Measurements from ENCODE around the gene C8B. TPM values are rescaled to one million over a fixed set of nuclear protein-coding genes. Genes with fewer than 3 reads are reported as not detected.

C8B gene
- total RNA-seq, 6 donors from 2014 or later, result 0.26 to 9.6 (median 0.98) TPM; not detected in 1

- Histone ChIP-seq H3K9me3 (no peaks in the 10 kb centered on the region), H3K36me3 (no peaks in the 10 kb centered on the region), H3K4me1 (no peaks in the 10 kb centered on the region), H3K27me3 (no peaks in the 10 kb centered on the region), H3K27ac (no peak overlapping the region), H3K4me3 (no peak overlapping the region)
- 69 to 73% methylated on average over 4 of the region's 4 CpGs for WGBS, 2 donors
- ATAC-seq (ENCODE audit: low FRiP score in 2 of 2), result no peak
- TF ChIP-seq EP300 (IDR thresholded peaks at IDR 0.05), result no peak
- TF ChIP-seq CTCF (IDR thresholded peaks at IDR 0.05), result no peak
- TF ChIP-seq POLR2A (IDR thresholded peaks at IDR 0.05), result no peak
- no peak for TF ChIP-seq POLR2AphosphoS5 (IDR thresholded peaks at IDR 0.05)
- no peak for DNase-seq
These were observed 2.1 kb downstream of the C8B start for GRCh38 chr1:56963667-56964066.

GRCh38 chr1:56961426-56961825, 4.4 kb downstream of the C8B start:
- ATAC-seq (ENCODE audit: low FRiP score in 2 of 2) (no peak), DNase-seq (no peak)
- no peak overlapping the region for H3K4me3 ChIP-seq
- 77 to 79% methylated on average over 10 of the region's 10 CpGs for WGBS, 2 donors
- TF ChIP-seq CTCF (IDR thresholded peaks at IDR 0.05) (no peak), EP300 (IDR thresholded peaks at IDR 0.05) (no peak), POLR2A (IDR thresholded peaks at IDR 0.05) (no peak), POLR2AphosphoS5 (IDR thresholded peaks at IDR 0.05) (no peak)
- H3K27ac ChIP-seq, result no peak overlapping the region
- no peaks in the 10 kb centered on the region for H3K4me1 ChIP-seq
- H3K9me3 ChIP-seq, result no peaks in the 10 kb centered on the region
- H3K36me3 ChIP-seq, result no peaks in the 10 kb centered on the region
- H3K27me3 ChIP-seq, result no peaks in the 10 kb centered on the region

GRCh38 chr1:56958526-56958925, 7.3 kb downstream of the C8B start:
- no peaks in the 10 kb centered on the region for H3K36me3 ChIP-seq
- no peaks in the 10 kb centered on the region for H3K9me3 ChIP-seq
- H3K27ac ChIP-seq, result no peak overlapping the region
- no peak for DNase-seq
- H3K27me3 ChIP-seq, result no peaks in the 10 kb centered on the region
- TF ChIP-seq POLR2A (IDR thresholded peaks at IDR 0.05) (no peak), CTCF (IDR thresholded peaks at IDR 0.05) (no peak), POLR2AphosphoS5 (IDR thresholded peaks at IDR 0.05) (no peak), EP300 (IDR thresholded peaks at IDR 0.05) (no peak)
- ATAC-seq (ENCODE audit: low FRiP score in 2 of 2), result peak in 1 of 2 donors; percentile 42
- 57 to 62% methylated on average over 2 of the region's 2 CpGs for WGBS, 2 donors
- no peaks in the 10 kb centered on the region for H3K4me1 ChIP-seq
- H3K4me3 ChIP-seq, result no peak overlapping the region

- H3K4me3 ChIP-seq, result no peak overlapping the region
- no peak overlapping the region for H3K27ac ChIP-seq
- H3K27me3 ChIP-seq, result no peaks in the 10 kb centered on the region
- TF ChIP-seq CTCF (IDR thresholded peaks at IDR 0.05) (no peak), POLR2AphosphoS5 (IDR thresholded peaks at IDR 0.05) (no peak), POLR2A (IDR thresholded peaks at IDR 0.05) (no peak), EP300 (IDR thresholded peaks at IDR 0.05) (no peak)
- no peak for DNase-seq
- H3K4me1 ChIP-seq, result no peaks in the 10 kb centered on the region
- WGBS, 2 donors, result 50 to 53% methylated on average over 3 of the region's 3 CpGs
- no peaks in the 10 kb centered on the region for H3K36me3 ChIP-seq
- ATAC-seq (ENCODE audit: low FRiP score in 2 of 2), result no peak
- no peaks in the 10 kb centered on the region for H3K9me3 ChIP-seq
These were observed 7.9 kb downstream of the C8B start for GRCh38 chr1:56957931-56958330.

- DNase-seq, result no peak
- TF ChIP-seq EP300 (IDR thresholded peaks at IDR 0.05) (no peak), POLR2AphosphoS5 (IDR thresholded peaks at IDR 0.05) (no peak)
- Histone ChIP-seq H3K4me1 (no peaks in the 10 kb centered on the region), H3K27me3 (no peaks in the 10 kb centered on the region), H3K36me3 (no peaks in the 10 kb centered on the region), H3K27ac (no peak overlapping the region), H3K4me3 (no peak overlapping the region), H3K9me3 (no peaks in the 10 kb centered on the region)
- 88 to 100% methylated on average over 1 of the region's 1 CpG for WGBS, 2 donors
- ATAC-seq (ENCODE audit: low FRiP score in 2 of 2), result no peak
These were observed 11.2 kb downstream of the C8B start for GRCh38 chr1:56954664-56955063.
